H1 (cell line): Measurements from ENCODE around the gene GRXCR2. TPM values are rescaled to one million over a fixed set of nuclear protein-coding genes. Genes with fewer than 3 reads are reported as not detected.

Source experiments
- CTCF ChIA-PET: fragments of 300-600 bp; sonication (Branson Sonifier 250); formaldehyde crosslinking; loops from one replicate; lab custom pipeline; 2021; ENCODE audit not compliant: partially characterized antibody; lab: Charles Lee
- POLR2A ChIA-PET: fragments of 300-600 bp; sonication (Branson Sonifier 250); formaldehyde crosslinking; loops from one replicate; lab custom pipeline; 2021; ENCODE audit warnings: inconsistent platforms; ENCODE audit not compliant: partially characterized antibody; lab: Charles Lee
- DNase-seq, 2 experiments: peaks; one replicate each; pipeline versions ENCODE4 v3.0.0 to v3.0.0-alpha.2; 2010 to 2022; ENCODE audit warnings: low spot score in 2 of 2, low read depth in 1 of 2, mixed read lengths in 1 of 2
- FAIRE-seq: peaks from 2 replicates; lab custom pipeline; 2011; peaks lifted over from hg19 to GRCh38; lab: Jason Lieb, UNC
- H2AFZ ChIP-seq: 2 replicates; pipeline ENCODE4 v1.8.1; 2012; ENCODE audit warnings: low read length, inconsistent platforms
- H2AK5ac ChIP-seq: 2 replicates; pipeline ENCODE4 v1.6.1; 2013; ENCODE audit warnings: low read depth, low read length
- H2BK120ac ChIP-seq: replicated peaks from 2 replicates; pipeline ENCODE3; 2013; ENCODE audit warnings: low read depth, low read length, inconsistent platforms
- H2BK12ac ChIP-seq: 2 replicates; pipeline ENCODE4 v1.6.1; 2013; ENCODE audit warnings: low read depth, low read length
- H2BK15ac ChIP-seq: 2 replicates; pipeline ENCODE4 v1.6.1; 2013; ENCODE audit warnings: low read length
- H2BK20ac ChIP-seq: 2 replicates; pipeline ENCODE4 v1.6.1; 2013; ENCODE audit warnings: low read length
- H2BK5ac ChIP-seq: 2 replicates; pipeline ENCODE4 v1.6.1; 2013; ENCODE audit warnings: low read depth, low read length
- H3K14ac ChIP-seq: 2 replicates; pipeline ENCODE4 v1.6.1; 2013; ENCODE audit warnings: inconsistent platforms; ENCODE audit not compliant: insufficient read length
- H3K18ac ChIP-seq: 2 replicates; pipeline ENCODE4 v1.6.1; 2013; ENCODE audit warnings: low read length; ENCODE audit errors: extremely low read depth
- H3K23ac ChIP-seq: 2 replicates; pipeline ENCODE4 v1.6.1; 2013; ENCODE audit warnings: inconsistent platforms; ENCODE audit not compliant: insufficient read length
- H3K23me2 ChIP-seq: 2 replicates; pipeline ENCODE4 v1.6.1; 2013; ENCODE audit warnings: low read depth, low read length
- H3K27ac ChIP-seq: 2 replicates; pipeline ENCODE4 v1.6.1; 2011; ENCODE audit warnings: low read depth, low read length, inconsistent platforms
- H3K27me3 ChIP-seq, 4 experiments: replicated peaks in 1 of 4; 1 replicate in 1 of 4; 2 replicates in 3 of 4; pipeline versions ENCODE4 v1.6.1 to v1.8.1; 2011 to 2013; ENCODE audit warnings: low read length in 3 of 4, mild to moderate bottlenecking in 3 of 4, inconsistent platforms in 2 of 4, mixed read lengths in 2 of 4, moderate library complexity in 1 of 4; ENCODE audit not compliant: control insufficient read depth in 3 of 4, insufficient read depth in 3 of 4; ENCODE audit errors: extremely low read depth in 1 of 4
- H3K36me3 ChIP-seq, 4 experiments: 2 replicates each; pipeline versions ENCODE4 v1.6.1 to v1.8.1; 2011 to 2013; ENCODE audit warnings: mild to moderate bottlenecking in 4 of 4, low read length in 3 of 4, moderate library complexity in 2 of 4, control low read depth in 1 of 4, inconsistent platforms in 1 of 4; ENCODE audit not compliant: insufficient read depth in 4 of 4, control insufficient read depth in 2 of 4
- H3K4ac ChIP-seq: replicated peaks from 2 replicates; pipeline ENCODE3; 2013; ENCODE audit warnings: low read length, low read depth, mixed read lengths, inconsistent platforms; ENCODE audit not compliant: insufficient read length
- H3K4me1 ChIP-seq, 4 experiments: replicated peaks in 1 of 4; 1 replicate in 1 of 4; 2 replicates in 3 of 4; pipeline versions ENCODE4 v1.6.1 to v1.8.1; 2011 to 2013; ENCODE audit warnings: low read length in 3 of 4, inconsistent platforms in 2 of 4, mixed read lengths in 1 of 4; ENCODE audit not compliant: insufficient read depth in 4 of 4, control insufficient read depth in 3 of 4
- H3K4me2 ChIP-seq, 2 experiments: 2 replicates each; pipeline versions ENCODE4 v1.6.1 to v1.8.1; 2011 to 2013; ENCODE audit warnings: low read depth in 2 of 2, low read length in 2 of 2, control low read depth in 1 of 2, inconsistent platforms in 1 of 2, mild to moderate bottlenecking in 1 of 2; ENCODE audit not compliant: insufficient read depth in 1 of 2
- H3K4me3 ChIP-seq, 4 experiments: fragments of 200-600, 300-600 bp in 1 of 4; sonication (generic), shearing (Covaris generic), sonication (Bioruptor Twin) in 1 of 4; 2 replicates each; pipeline versions ENCODE4 v1.5.1 to v1.8.1; 2011 to 2016; ENCODE audit warnings: low read length in 4 of 4, low read depth in 3 of 4, control low read depth in 2 of 4, inconsistent platforms in 2 of 4, mild to moderate bottlenecking in 2 of 4, mixed read lengths in 1 of 4, moderate library complexity in 1 of 4; ENCODE audit not compliant: insufficient read depth in 2 of 4; ENCODE audit errors: extremely low read depth in 1 of 4
- H3K56ac ChIP-seq: replicated peaks from 2 replicates; pipeline ENCODE3; 2013; ENCODE audit warnings: low read depth, mild to moderate bottlenecking, mixed read lengths, low read length, inconsistent platforms; ENCODE audit not compliant: insufficient read length
- H3K79me1 ChIP-seq: 2 replicates; pipeline ENCODE4 v1.6.1; 2013; ENCODE audit warnings: low read depth, low read length, control low read depth
- H3K79me2 ChIP-seq, 2 experiments: 2 replicates each; pipeline versions ENCODE4 v1.6.1 to v1.8.1; 2012 to 2013; ENCODE audit warnings: low read length in 2 of 2, mild to moderate bottlenecking in 2 of 2, inconsistent platforms in 1 of 2; ENCODE audit not compliant: insufficient read depth in 2 of 2, control insufficient read depth in 1 of 2
- H3K9ac ChIP-seq, 4 experiments: replicated peaks in 1 of 4; 1 replicate in 1 of 4; 2 replicates in 3 of 4; pipeline versions ENCODE4 v1.6.1 to v1.8.1; 2011 to 2013; ENCODE audit warnings: low read depth in 3 of 4, low read length in 3 of 4, control low read depth in 2 of 4, mild to moderate bottlenecking in 2 of 4, moderate library complexity in 2 of 4, inconsistent platforms in 1 of 4; ENCODE audit errors: extremely low read depth in 1 of 4
- H3K9me3 ChIP-seq, 2 experiments: 2 replicates each; pipeline versions ENCODE4 v1.6.1 to v1.8.1; 2012 to 2013; ENCODE audit warnings: mild to moderate bottlenecking in 2 of 2, moderate library complexity in 2 of 2, control low read depth in 1 of 2, inconsistent platforms in 1 of 2, low read depth in 1 of 2, low read length in 1 of 2, mixed read lengths in 1 of 2; ENCODE audit not compliant: insufficient read depth in 2 of 2
- H4K20me1 ChIP-seq, 2 experiments: replicated peaks in 1 of 2; 2 replicates each; pipeline versions ENCODE3 to v1.8.1; 2011 to 2013; ENCODE audit warnings: inconsistent platforms in 2 of 2, low read length in 2 of 2, mild to moderate bottlenecking in 1 of 2; ENCODE audit not compliant: insufficient read depth in 2 of 2, control insufficient read depth in 1 of 2
- H4K5ac ChIP-seq: 2 replicates; pipeline ENCODE4 v1.6.1; 2013; ENCODE audit warnings: low read length, low read depth, mixed read lengths, inconsistent platforms; ENCODE audit not compliant: insufficient read length
- H4K8ac ChIP-seq: 2 replicates; pipeline ENCODE4 v1.8.0; 2013; ENCODE audit warnings: mild to moderate bottlenecking, moderate library complexity, low read length, inconsistent platforms; ENCODE audit not compliant: insufficient read depth; ENCODE audit errors: extremely low read depth
- H4K91ac ChIP-seq: replicated peaks from 2 replicates; pipeline ENCODE3; 2013; ENCODE audit warnings: low read length, mixed read lengths, inconsistent platforms; ENCODE audit not compliant: insufficient read length
- ASH2L ChIP-seq: fragments of 200-600, 300-600 bp; sonication (generic); IDR thresholded peaks from one replicate; pipeline ENCODE4 v1.7.1; 2017; ENCODE audit warnings: low read length
- BACH1 ChIP-seq: IDR thresholded peaks from 2 replicates; pipeline ENCODE4 v1.6.1; 2012; ENCODE audit warnings: low read length, improper control_type of control experiment
- BCL11A ChIP-seq, 2 experiments: IDR thresholded peaks; one replicate each; pipeline ENCODE4 v1.6.1; 2011; ENCODE audit warnings: low read depth in 2 of 2, low read length in 2 of 2, mild to moderate bottlenecking in 2 of 2
- CHD1 ChIP-seq: IDR thresholded peaks from 2 replicates; pipeline ENCODE4 v1.6.1; 2012; ENCODE audit warnings: low read depth, low read length, improper control_type of control experiment
- EGR1 ChIP-seq: IDR thresholded peaks from 2 replicates; pipeline ENCODE4 v1.6.1; 2011; ENCODE audit warnings: low read depth, low read length, borderline replicate concordance
- JUND ChIP-seq: IDR thresholded peaks from 2 replicates; pipeline ENCODE4 v1.6.1; 2011; ENCODE audit warnings: mild to moderate bottlenecking, improper control_type of control experiment, low read length
- KDM5A ChIP-seq: fragments of 200-600 bp; IDR thresholded peaks from 2 replicates; pipeline ENCODE4 v1.7.1; 2012; ENCODE audit warnings: mild to moderate bottlenecking, low read length, inconsistent platforms, mixed read lengths
- NRF1 ChIP-seq: IDR thresholded peaks from 2 replicates; pipeline ENCODE4 v1.6.1; 2011; ENCODE audit warnings: mild to moderate bottlenecking, low read depth, low read length, improper control_type of control experiment
- POLR2AphosphoS5 ChIP-seq: IDR thresholded peaks from 2 replicates; pipeline ENCODE4 v1.6.1; 2011; ENCODE audit warnings: low read depth, low read length
- RAD21 ChIP-seq, 2 experiments: IDR thresholded peaks in 1 of 2; conservative IDR thresholded peaks in 1 of 2; 2 replicates each; pipeline ENCODE4 v1.6.1; 2011; ENCODE audit warnings: low read depth in 2 of 2, low read length in 2 of 2, improper control_type of control experiment in 1 of 2, inconsistent platforms in 1 of 2, mild to moderate bottlenecking in 1 of 2, moderate library complexity in 1 of 2
- RXRA ChIP-seq: IDR thresholded peaks from 2 replicates; pipeline ENCODE4 v1.6.1; 2011; ENCODE audit warnings: low read depth, mild to moderate bottlenecking, low read length, moderate library complexity; ENCODE audit not compliant: insufficient read depth
- SP4 ChIP-seq: IDR thresholded peaks from 2 replicates; pipeline ENCODE4 v1.6.1; 2012; ENCODE audit warnings: low read length, inconsistent platforms
- SUZ12 ChIP-seq: fragments of 200-600 bp; sonication (generic); IDR thresholded peaks from 2 replicates; pipeline ENCODE4 v1.6.1; 2012; ENCODE audit warnings: mild to moderate bottlenecking, inconsistent platforms, low read length, moderate library complexity, mixed read lengths
- TCF12 ChIP-seq: IDR thresholded peaks from 2 replicates; pipeline ENCODE4 v1.6.1; 2011; ENCODE audit warnings: low read depth, mild to moderate bottlenecking, low read length
- WGBS, 2 experiments: shearing (Covaris generic) in 1 of 2; methylation state at CpG; one replicate each; pipeline versions ENCODE4 v1.1.6 to v1.1.7; 2013 to 2015; ENCODE audit warnings: low lambda C conversion rate in 2 of 2, mixed read lengths in 2 of 2, inconsistent platforms in 1 of 2, low coverage in 1 of 2, missing lambda C conversion rate in 1 of 2; ENCODE audit not compliant: insufficient replicate concordance in 2 of 2, insufficient coverage in 1 of 2, insufficient read length in 1 of 2; ENCODE audit errors: extremely low coverage in 1 of 2, missing lambda C conversion rate in 1 of 2; 5-methylcytosine and 5-hydroxymethylcytosine counted together
- polyA plus RNA-seq, 7 experiments: library from polyadenylated mRNA; depleted of rRNA in 3 of 7; stranded (reverse) in 5 of 7; unstranded in 2 of 7; fragments of >200 nt in 5 of 7; fragments of 200-250 nt in 2 of 7; gene quantifications; 1 replicate in 5 of 7; 2 replicates in 1 of 7; 4 replicates in 1 of 7; pipeline versions ENCODE4 v1.2.1 to v1.2.3, GENCODE V29; 2011 to 2013; ENCODE audit warnings: missing spikeins in 2 of 7, mixed read lengths in 2 of 7
- total RNA-seq: library from RNA; stranded (reverse); fragmentation: NEBNext Ultra II Directional; extraction: Animal tissue kit (Norgen Biotek cat#: 25700); gene quantifications from 2 replicates; pipeline ENCODE4 v1.2.1, GENCODE V29; 2021
- TF ChIP-seq, protein P1 (sequence below): IDR thresholded peaks from 2 replicates; pipeline ENCODE4 v1.6.1; 2012; ENCODE audit warnings: inconsistent platforms

The GRXCR2 gene
- total and polyA plus RNA-seq, 2 of the 8 experiments (the other 6 are each of a cell fraction or from before 2014, with no cell fraction given) = not detected

- Histone ChIP-seq H2BK120ac (no peak overlapping the region), H2AFZ (peak overlapping the region; percentile 33; the same call in 1 of the 2 replicates), H4K91ac (no peak overlapping the region), H2BK5ac (no peak overlapping the region), H3K9ac (no peak overlapping the region), H2BK20ac (no peak overlapping the region), H3K23me2 (peaks cover 2% of the 10 kb centered on the region; the same call in 1 of the 2 replicates), H3K18ac (no peak overlapping the region), H2AK5ac (no peak overlapping the region), H3K14ac (no peak overlapping the region), H3K56ac (no peak overlapping the region), H3K79me1 (no peaks in the 10 kb centered on the region), H4K8ac (0 out of 2 replicates have a peak overlapping the region, but pooled peaks have one; percentile 46), H2BK15ac (no peak overlapping the region), H4K5ac (no peak overlapping the region), H3K79me2 (no peaks in the 10 kb centered on the region), H3K4ac (no peak overlapping the region), H3K36me3 (no peaks in the 10 kb centered on the region), H3K9me3 (no peaks in the 10 kb centered on the region), H3K27me3 (no peaks in the 10 kb centered on the region), H3K4me2 (no peak overlapping the region), H3K23ac (no peak overlapping the region), H2BK12ac (0 out of 2 replicates have a peak overlapping the region, but pooled peaks have one; percentile 18), H3K27ac (no peak overlapping the region), H3K4me3 (no peak overlapping the region), H3K4me1 (peaks cover 3 to 5% (median 3%) of the 10 kb centered on the region in 4 experiments; a peak in 5 of 7 replicates), H4K20me1 (no peaks in the 10 kb centered on the region)
- FAIRE-seq = no peak
- ChIA-PET CTCF (interaction anchor here (0.9 kb wide), 1 partner anchor 11 kb away, joined by 3 read pairs; no protein-coding TSS in a partner anchor), POLR2A (no interaction called here)
- DNase-seq = no peak
- WGBS, 2 experiments = 87% methylated on average over 3 of the region's 3 CpGs; no CpG with 5 or more reads in 1 of the 2 experiments
- TF ChIP-seq SUZ12 = no peak
- TF ChIP-seq BACH1 = no peak
- no peak for TF ChIP-seq ASH2L
- TF ChIP-seq CHD1 = no peak
- no peak for TF ChIP-seq TCF12
- TF ChIP-seq NRF1 = no peak
- TF ChIP-seq KDM5A = no peak
- no peak for TF ChIP-seq RXRA
- TF ChIP-seq, protein P1, sequence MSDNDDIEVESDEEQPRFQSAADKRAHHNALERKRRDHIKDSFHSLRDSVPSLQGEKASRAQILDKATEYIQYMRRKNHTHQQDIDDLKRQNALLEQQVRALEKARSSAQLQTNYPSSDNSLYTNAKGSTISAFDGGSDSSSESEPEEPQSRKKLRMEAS = no peak
- TF ChIP-seq RAD21 (IDR thresholded peaks at IDR 0.05 in 1 of 2, conservative IDR thresholded peaks at IDR 0.05 in 1 of 2; ENCODE audit: low read depth in 2 of 2, low read length in 2 of 2) = no peak
- no peak for TF ChIP-seq JUND
- TF ChIP-seq POLR2AphosphoS5 = no peak
- TF ChIP-seq BCL11A (IDR thresholded peaks at IDR 0.05; ENCODE audit: low read depth in 2 of 2, low read length in 2 of 2) = no peak
- no peak for TF ChIP-seq EGR1
- no peak for TF ChIP-seq SP4
Observed at GRCh38 chr5:145852990-145853389, 19.8 kb downstream of the GRXCR2 start.
